PC-9 (cell line): ENCODE results near the gene PHACTR4.

Experiments
- EZH2 ChIP-seq: fragments of 200-600 bp; sonication (generic); IDR thresholded peaks from 2 replicates; pipeline ENCODE4 v1.8.0; 2017; ENCODE audit warnings: antibody characterized with exemption, low read depth
- TF ChIP-seq, protein P1 (sequence below): fragments of 200-600 bp; sonication (generic); conservative IDR thresholded peaks from 2 replicates; pipeline ENCODE4 v1.6.1; 2017; ENCODE audit warnings: mixed run types, antibody characterized with exemption, mild to moderate bottlenecking, moderate library complexity

DNA sequence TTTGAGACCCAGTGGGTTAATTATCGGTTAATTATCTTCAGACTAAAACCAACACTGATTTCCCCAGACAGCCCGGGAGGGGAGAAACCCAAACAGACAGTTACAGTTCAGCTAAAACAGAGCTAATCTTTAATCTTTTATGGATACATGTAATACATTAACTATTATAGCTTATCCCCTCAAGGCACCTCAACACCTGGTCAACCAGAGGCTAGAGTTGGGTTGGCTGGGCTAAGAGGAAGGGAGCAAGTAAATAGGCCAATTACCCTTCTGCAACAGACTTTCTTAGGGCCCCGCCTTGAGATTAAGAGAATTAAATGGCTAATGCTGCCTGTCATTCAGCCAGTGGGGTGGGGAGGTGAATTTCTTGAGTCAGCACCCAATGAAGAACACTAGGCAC, 47.3 kb upstream of the PHACTR4 start:
- no peak for TF ChIP-seq EZH2
- TF ChIP-seq, protein P1, sequence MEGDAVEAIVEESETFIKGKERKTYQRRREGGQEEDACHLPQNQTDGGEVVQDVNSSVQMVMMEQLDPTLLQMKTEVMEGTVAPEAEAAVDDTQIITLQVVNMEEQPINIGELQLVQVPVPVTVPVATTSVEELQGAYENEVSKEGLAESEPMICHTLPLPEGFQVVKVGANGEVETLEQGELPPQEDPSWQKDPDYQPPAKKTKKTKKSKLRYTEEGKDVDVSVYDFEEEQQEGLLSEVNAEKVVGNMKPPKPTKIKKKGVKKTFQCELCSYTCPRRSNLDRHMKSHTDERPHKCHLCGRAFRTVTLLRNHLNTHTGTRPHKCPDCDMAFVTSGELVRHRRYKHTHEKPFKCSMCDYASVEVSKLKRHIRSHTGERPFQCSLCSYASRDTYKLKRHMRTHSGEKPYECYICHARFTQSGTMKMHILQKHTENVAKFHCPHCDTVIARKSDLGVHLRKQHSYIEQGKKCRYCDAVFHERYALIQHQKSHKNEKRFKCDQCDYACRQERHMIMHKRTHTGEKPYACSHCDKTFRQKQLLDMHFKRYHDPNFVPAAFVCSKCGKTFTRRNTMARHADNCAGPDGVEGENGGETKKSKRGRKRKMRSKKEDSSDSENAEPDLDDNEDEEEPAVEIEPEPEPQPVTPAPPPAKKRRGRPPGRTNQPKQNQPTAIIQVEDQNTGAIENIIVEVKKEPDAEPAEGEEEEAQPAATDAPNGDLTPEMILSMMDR: no peak
